Thymus (tissue), 11 donors: Measurements from ENCODE around the gene PLEKHN1. TPM values are rescaled to one million over a fixed set of nuclear protein-coding genes. Genes with fewer than 3 reads are reported as not detected.

Experiments used
- DNase-seq, 9 donors: peaks; one replicate each; pipeline ENCODE4 v3.0.0-alpha.2; 2013; ENCODE audit warnings: low spot score in 9 of 9, low read depth in 6 of 9, missing footprints in 1 of 9
- H3K27ac ChIP-seq, 2 donors: one replicate each; pipeline ENCODE4 v1.5.1; 2013; ENCODE audit warnings: control low read depth in 1 of 2, low read depth in 1 of 2, low read length in 1 of 2, mild to moderate bottlenecking in 1 of 2, moderate library complexity in 1 of 2
- H3K27me3 ChIP-seq, 2 donors: one replicate each; pipeline ENCODE4 v1.5.1; 2013; ENCODE audit warnings: low read length in 1 of 2; ENCODE audit not compliant: control insufficient read depth in 2 of 2, insufficient read depth in 1 of 2
- H3K36me3 ChIP-seq, 2 donors: one replicate each; pipeline ENCODE4 v1.5.1; 2013; ENCODE audit warnings: low read length in 1 of 2, mild to moderate bottlenecking in 1 of 2, moderate library complexity in 1 of 2; ENCODE audit not compliant: control insufficient read depth in 2 of 2, insufficient read depth in 2 of 2
- H3K4me1 ChIP-seq, 2 donors: one replicate each; pipeline ENCODE4 v1.5.1; 2013; ENCODE audit warnings: low read length in 2 of 2; ENCODE audit not compliant: control insufficient read depth in 2 of 2, insufficient read depth in 2 of 2
- H3K4me3 ChIP-seq, 2 donors: one replicate each; pipeline ENCODE4 v1.5.1; 2013; ENCODE audit warnings: low read length in 2 of 2, control low read depth in 1 of 2, mild to moderate bottlenecking in 1 of 2
- H3K9me3 ChIP-seq, 2 donors: one replicate each; pipeline ENCODE4 v1.5.1; 2013; ENCODE audit warnings: low read length in 1 of 2, mild to moderate bottlenecking in 1 of 2; ENCODE audit not compliant: control insufficient read depth in 2 of 2, insufficient read depth in 1 of 2
- WGBS: extraction: QIAGEN DNeasy Blood & Tissue Kit; methylation state at CpG from one replicate; pipeline ENCODE4 v1.1.7; 2013; 5-methylcytosine and 5-hydroxymethylcytosine counted together
- polyA plus RNA-seq: library from polyadenylated mRNA; stranded (reverse); fragments of 200-250 nt; gene quantifications from one replicate; pipeline ENCODE4 v1.2.3, GENCODE V29; 2013
- total RNA-seq: library from RNA; stranded (reverse); fragments of 120-200 nt; gene quantifications from one replicate; pipeline ENCODE4 v1.2.4, GENCODE V29; 2013
- donor health status: healthy.

The PLEKHN1 gene
- total and polyA plus RNA-seq, 2 donors: 0.14 to 1.7 TPM

GRCh38 chr1:954927-955326, 11.4 kb upstream of the PLEKHN1 start:
- WGBS: 97% methylated on average over 13 of the region's 13 CpGs
- H3K9me3 ChIP-seq: no peaks in the 10 kb centered on the region
- H3K36me3 ChIP-seq: peaks cover 58 to 60% of the 10 kb centered on the region in 2 donors
- no peak overlapping the region for H3K27ac ChIP-seq
- H3K4me3 ChIP-seq: no peak overlapping the region
- H3K4me1 ChIP-seq: peaks cover 6 to 9% of the 10 kb centered on the region in 2 donors
- DNase-seq: no peak
- H3K27me3 ChIP-seq: peaks cover 5 to 6% of the 10 kb centered on the region in 2 donors

GRCh38 chr1:955474-955873, 10.8 kb upstream of the PLEKHN1 start:
- H3K36me3 ChIP-seq: peaks cover 53 to 55% of the 10 kb centered on the region in 2 donors
- no peak overlapping the region for H3K27ac ChIP-seq
- H3K4me3 ChIP-seq: no peak overlapping the region
- WGBS: 66% methylated on average over 6 of the region's 6 CpGs
- H3K27me3 ChIP-seq: peaks cover 5 to 10% of the 10 kb centered on the region in 2 donors
- H3K4me1 ChIP-seq: peaks cover 6 to 12% of the 10 kb centered on the region in 2 donors
- H3K9me3 ChIP-seq: no peaks in the 10 kb centered on the region
- DNase-seq: no peak

GRCh38 chr1:956636-957035, 9.6 kb upstream of the PLEKHN1 start:
- H3K27me3 ChIP-seq: peaks cover 5 to 15% of the 10 kb centered on the region in 2 donors
- peaks cover 42 to 46% of the 10 kb centered on the region in 2 donors for H3K36me3 ChIP-seq
- WGBS: 93% methylated on average over 11 of the region's 11 CpGs
- no peak for DNase-seq
- H3K4me1 ChIP-seq: peaks cover 13 to 17% of the 10 kb centered on the region in 2 donors
- no peak overlapping the region for H3K4me3 ChIP-seq
- no peak overlapping the region for H3K27ac ChIP-seq
- H3K9me3 ChIP-seq: no peaks in the 10 kb centered on the region

- peaks cover 5 to 15% of the 10 kb centered on the region in 2 donors for H3K27me3 ChIP-seq
- peak; percentile 55 to 94 (median 86) for DNase-seq
- peak within 1 kb of the TSS; percentile 67 to 92 for H3K4me3 ChIP-seq
- no peak within 1 kb of the TSS for H3K27ac ChIP-seq
- 8% methylated on average over 100 of the region's 101 CpGs for WGBS
- peaks cover 13 to 17% of the 10 kb centered on the region in 2 donors for H3K4me1 ChIP-seq
- no peaks in the 10 kb centered on the region for H3K9me3 ChIP-seq
- H3K36me3 ChIP-seq: peaks cover 29 to 38% of the 10 kb centered on the region in 2 donors
These were observed 7.2 kb upstream of the PLEKHN1 start, which contains the start of gene NOC2L for GRCh38 chr1:958823-959730. TSS of gene NOC2L (minus strand) at chr1:959256. CDS start at chr1:959240, 16 bp downstream.

GRCh38 chr1:959731-960362, 6.4 kb upstream of the PLEKHN1 start:
- Histone ChIP-seq H3K4me3 (peak overlapping the region; percentile 52 to 92), H3K36me3 (peaks cover 22 to 32% of the 10 kb centered on the region in 2 donors), H3K9me3 (no peaks in the 10 kb centered on the region), H3K27ac (no peak overlapping the region), H3K27me3 (peaks cover 5 to 15% of the 10 kb centered on the region in 2 donors), H3K4me1 (peaks cover 13 to 17% of the 10 kb centered on the region in 2 donors)
- WGBS: 32% methylated on average over 57 of the region's 57 CpGs
- peak in 1 of 9 donors; percentile 25 for DNase-seq

GRCh38 chr1:960363-961131, 5.7 kb upstream of the PLEKHN1 start, which contains the start of gene KLHL17:
TSS of gene KLHL17 (plus strand) at chr1:960584. CDS start at chr1:960694, 110 bp downstream.
- H3K4me3 ChIP-seq: peak within 1 kb of the TSS; percentile 52 to 92
- H3K9me3 ChIP-seq: no peaks in the 10 kb centered on the region
- peaks cover 15 to 25% of the 10 kb centered on the region in 2 donors for H3K36me3 ChIP-seq
- 1% methylated on average over 109 of the region's 109 CpGs for WGBS
- H3K27me3 ChIP-seq: peaks cover 5 to 20% of the 10 kb centered on the region in 2 donors
- peaks cover 13 to 17% of the 10 kb centered on the region in 2 donors for H3K4me1 ChIP-seq
- H3K27ac ChIP-seq: no peak within 1 kb of the TSS
- peak in 8 of 9 donors; percentile 42 to 86 (median 66) for DNase-seq

GRCh38 chr1:961132-961669, 5.1 kb upstream of the PLEKHN1 start:
- 42% methylated on average over 56 of the region's 56 CpGs for whole genome bisulfite sequencing
- Histone ChIP-seq H3K27me3 (peaks cover 9 to 26% of the 10 kb centered on the region in 2 donors), H3K36me3 (peaks cover 8 to 22% of the 10 kb centered on the region in 2 donors), H3K4me3 (peak overlapping the region in 1 of 2 donors; percentile 92), H3K27ac (no peak overlapping the region), H3K4me1 (peaks cover 16 to 17% of the 10 kb centered on the region in 2 donors), H3K9me3 (no peaks in the 10 kb centered on the region)
- DNase-seq: no peak
